ENCODE results near the gene APOH. TPM values are rescaled to one million over a fixed set of nuclear protein-coding genes. Genes with fewer than 3 reads are reported as not detected.
"Not testable (repeated sequence)": the region's sequence is repeated elsewhere in the genome, so short reads cannot be mapped to it uniquely, and the experiment has no call there.

Gene APOH
- total RNA-seq, 2 donors from 2014 or later: not detected

DNA sequence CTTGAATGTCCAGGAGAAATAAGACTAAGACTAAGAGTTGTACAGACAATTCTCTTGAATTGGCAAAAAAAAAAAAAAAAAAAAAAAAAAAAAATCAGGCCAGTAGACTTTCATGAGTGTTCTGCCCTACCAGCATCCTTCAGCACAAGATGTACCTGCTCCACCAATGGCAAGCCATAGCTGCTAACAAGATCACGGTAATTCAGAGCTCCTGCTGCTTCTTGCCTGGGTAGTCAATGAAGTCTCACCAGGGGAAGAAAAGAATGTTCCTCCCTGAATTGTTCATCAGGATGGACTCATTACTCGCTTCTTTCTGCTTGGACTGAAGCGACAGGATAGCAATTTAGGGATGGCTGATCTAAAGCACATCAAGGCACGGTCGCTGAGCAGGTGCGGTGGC is 31.1 kb upstream of the APOH start:
- H3K4me3 Mint-ChIP-seq: no peak overlapping the region
- H3K27ac Mint-ChIP-seq: no peak overlapping the region

DNA sequence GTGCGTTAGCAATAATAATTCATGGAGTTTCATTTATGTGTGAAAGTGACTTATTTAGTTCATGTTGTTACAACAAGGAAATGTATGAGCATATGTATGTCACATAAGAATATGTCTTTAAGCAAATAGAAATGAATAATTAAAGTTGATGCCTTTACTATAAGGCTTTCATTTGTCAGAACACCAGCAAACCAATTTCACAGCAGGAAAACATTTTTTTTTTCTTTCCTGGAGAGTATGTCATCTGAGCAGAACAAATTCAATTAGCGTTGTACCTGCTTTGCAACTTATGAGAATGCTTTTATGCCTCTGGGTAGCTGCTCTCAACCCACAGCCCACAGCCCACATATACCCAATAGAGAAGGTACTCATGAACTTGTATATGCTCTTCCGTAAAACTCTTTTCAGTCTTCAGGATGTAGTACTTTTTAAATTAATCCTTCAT is 26.3 kb upstream of the APOH start:
- H3K9me3 ChIP-seq (ENCODE audit: control insufficient read depth, low read length, poor library complexity, severe bottlenecking): no peaks in the 10 kb centered on the region
- no peak for DNase-seq
- no peaks in the 10 kb centered on the region for H3K27me3 Mint-ChIP-seq
- H3K27ac Mint-ChIP-seq: peak overlapping the region; percentile 93
- peaks cover 16% of the 10 kb centered on the region for H3K4me1 Mint-ChIP-seq
- ATAC-seq: peak; percentile 69
- peak overlapping the region; percentile 77 for H3K4me3 Mint-ChIP-seq
- H3K36me3 Mint-ChIP-seq (ENCODE audit: low read depth): no peaks in the 10 kb centered on the region

More for the DNA sequence above, 31.1 kb upstream of the APOH start:
- DNase-seq (no peak), ATAC-seq (no peak)
- Mint-ChIP-seq H3K4me1 (peaks cover 8% of the 10 kb centered on the region), H3K27me3 (peaks cover 4% of the 10 kb centered on the region), H3K36me3 (ENCODE audit: low read depth) (no peaks in the 10 kb centered on the region)
- H3K9me3 ChIP-seq (ENCODE audit: control insufficient read depth, low read length, poor library complexity, severe bottlenecking): no peaks in the 10 kb centered on the region

DNA sequence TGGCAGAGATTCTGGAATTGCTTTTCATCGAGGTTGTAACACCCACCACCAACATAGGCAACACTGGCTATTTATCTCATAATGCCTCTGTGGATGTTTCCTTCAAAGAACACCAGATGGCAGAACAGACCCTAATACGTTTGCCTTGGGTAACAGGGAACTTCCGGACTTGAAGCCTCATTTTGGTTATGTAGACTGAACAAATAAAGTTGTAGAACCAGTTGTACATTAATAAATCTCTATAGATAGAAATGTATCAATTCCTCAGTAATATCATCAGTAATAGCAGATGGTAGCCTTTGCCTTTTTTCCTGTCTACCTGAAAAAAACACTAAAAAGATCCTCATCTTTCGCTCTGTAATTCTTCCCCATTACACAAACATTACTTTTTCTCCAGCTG is 25.9 kb upstream of the APOH start:
- ATAC-seq (peak; percentile 94), DNase-seq (peak in 1 of 3 donors; percentile 6)
- Mint-ChIP-seq H3K36me3 (ENCODE audit: low read depth) (no peaks in the 10 kb centered on the region), H3K4me1 (peaks cover 18% of the 10 kb centered on the region), H3K27ac (peak overlapping the region; percentile 93), H3K27me3 (no peaks in the 10 kb centered on the region), H3K4me3 (peak overlapping the region; percentile 77)
- H3K9me3 ChIP-seq (ENCODE audit: control insufficient read depth, low read length, poor library complexity, severe bottlenecking): no peaks in the 10 kb centered on the region

DNA sequence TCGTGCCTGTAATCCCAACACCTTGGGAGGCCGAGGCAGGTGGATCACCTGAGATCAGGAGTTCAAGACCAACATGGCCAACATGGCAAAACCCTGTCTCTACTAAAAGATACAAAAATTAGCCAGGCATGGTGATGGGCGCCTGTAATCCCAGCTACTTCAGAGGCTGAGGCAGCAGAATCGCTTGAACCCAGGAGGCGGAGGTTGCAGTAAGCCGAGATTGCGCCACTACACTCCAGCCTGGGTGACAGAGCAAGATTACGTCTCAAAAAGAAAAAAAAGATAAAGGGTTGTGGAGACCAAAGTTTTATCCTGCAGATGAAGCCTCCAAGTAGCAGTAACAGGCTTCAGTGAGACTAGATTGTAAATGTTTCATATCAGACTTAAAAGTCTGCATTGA is 24.2 kb upstream of the APOH start:
- not testable (repeated sequence) for H3K36me3 Mint-ChIP-seq (ENCODE audit: low read depth); DNase-seq; ATAC-seq; H3K27me3 Mint-ChIP-seq; H3K9me3 ChIP-seq (ENCODE audit: control insufficient read depth, low read length, poor library complexity, severe bottlenecking); H3K27ac Mint-ChIP-seq; H3K4me3 Mint-ChIP-seq
- peaks cover 18% of the 10 kb centered on the region for H3K4me1 Mint-ChIP-seq

DNA sequence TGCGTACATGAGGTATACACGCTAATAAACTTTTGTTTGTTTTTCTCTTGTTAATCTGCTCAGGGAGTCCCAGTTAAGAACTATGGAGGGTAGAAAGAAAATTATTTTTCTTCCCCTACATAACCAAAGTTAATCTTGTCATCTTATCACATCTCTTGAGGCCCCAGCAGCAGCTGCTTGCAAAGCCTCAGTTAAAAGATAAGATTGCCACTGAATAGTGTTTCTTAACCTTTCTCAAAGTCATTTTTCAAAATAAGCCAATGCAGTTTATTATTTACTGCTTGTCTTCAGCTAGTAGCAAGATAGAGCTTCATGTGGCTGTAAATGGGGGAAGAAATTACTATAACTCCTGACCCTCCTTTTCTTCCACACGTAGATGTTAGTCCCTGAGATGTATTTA is 21.5 kb upstream of the APOH start:
- Mint-ChIP-seq H3K27me3 (no peaks in the 10 kb centered on the region), H3K4me3 (no peak overlapping the region), H3K4me1 (peaks cover 21% of the 10 kb centered on the region), H3K36me3 (ENCODE audit: low read depth) (no peaks in the 10 kb centered on the region), H3K27ac (peak overlapping the region; percentile 51)
- no peak for DNase-seq
- no peaks in the 10 kb centered on the region for H3K9me3 ChIP-seq (ENCODE audit: control insufficient read depth, low read length, poor library complexity, severe bottlenecking)
- ATAC-seq: no peak

DNA sequence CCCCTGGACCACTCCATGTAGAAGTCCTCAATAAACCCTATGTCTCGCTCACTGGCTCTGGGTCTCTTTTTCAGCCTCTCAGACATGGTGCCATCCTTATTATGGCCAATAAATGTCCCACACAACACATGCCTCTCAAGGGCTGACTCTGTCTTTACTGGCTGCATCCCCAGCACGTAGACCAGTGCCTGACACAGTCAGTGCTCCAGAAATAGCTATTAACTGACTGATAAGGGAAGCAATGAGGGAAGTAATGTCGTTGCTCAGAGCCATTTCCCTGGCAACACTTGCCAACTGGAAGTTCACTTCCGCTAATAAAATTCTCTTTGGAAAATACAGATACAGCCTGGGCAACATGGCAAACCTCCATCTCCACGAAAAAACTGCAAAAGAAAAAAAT is 19.1 kb upstream of the APOH start:
- H3K4me1 Mint-ChIP-seq: peaks cover 19% of the 10 kb centered on the region

DNA sequence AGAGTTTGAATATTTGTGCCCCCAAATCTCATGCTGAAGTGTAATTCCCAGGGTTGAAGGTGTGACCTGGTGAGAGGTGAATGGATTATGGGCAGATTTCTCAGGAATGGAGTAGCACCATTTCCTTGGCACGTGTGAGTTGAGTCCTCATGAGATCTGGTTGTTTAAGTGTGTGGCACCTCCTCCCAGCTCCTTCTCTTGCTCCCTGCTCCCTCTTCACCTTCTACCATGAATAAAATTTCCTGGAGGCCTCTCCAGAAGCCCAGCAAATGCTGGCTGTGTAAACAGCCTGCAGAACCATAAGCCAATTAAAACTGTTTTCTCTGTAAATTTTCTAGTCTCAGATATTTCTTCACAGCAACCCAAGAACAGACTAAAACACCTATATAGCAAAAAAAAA is 12.6 kb upstream of the APOH start:
- ATAC-seq: no peak
- H3K9me3 ChIP-seq (ENCODE audit: control insufficient read depth, low read length, poor library complexity, severe bottlenecking): no peaks in the 10 kb centered on the region
- no peaks in the 10 kb centered on the region for H3K36me3 Mint-ChIP-seq (ENCODE audit: low read depth)
- peaks cover 10% of the 10 kb centered on the region for H3K4me1 Mint-ChIP-seq
- peak overlapping the region; percentile 34 for H3K27ac Mint-ChIP-seq
- no peak overlapping the region for H3K4me3 Mint-ChIP-seq
- DNase-seq: no peak
- no peaks in the 10 kb centered on the region for H3K27me3 Mint-ChIP-seq

More for the DNA sequence above, 19.1 kb upstream of the APOH start:
- peak overlapping the region; percentile 65 for H3K27ac Mint-ChIP-seq
- DNase-seq: no peak
- ATAC-seq: no peak
- no peaks in the 10 kb centered on the region for H3K36me3 Mint-ChIP-seq (ENCODE audit: low read depth)
- no peaks in the 10 kb centered on the region for H3K27me3 Mint-ChIP-seq
- H3K4me3 Mint-ChIP-seq: no peak overlapping the region
- no peaks in the 10 kb centered on the region for H3K9me3 ChIP-seq (ENCODE audit: control insufficient read depth, low read length, poor library complexity, severe bottlenecking)

DNA sequence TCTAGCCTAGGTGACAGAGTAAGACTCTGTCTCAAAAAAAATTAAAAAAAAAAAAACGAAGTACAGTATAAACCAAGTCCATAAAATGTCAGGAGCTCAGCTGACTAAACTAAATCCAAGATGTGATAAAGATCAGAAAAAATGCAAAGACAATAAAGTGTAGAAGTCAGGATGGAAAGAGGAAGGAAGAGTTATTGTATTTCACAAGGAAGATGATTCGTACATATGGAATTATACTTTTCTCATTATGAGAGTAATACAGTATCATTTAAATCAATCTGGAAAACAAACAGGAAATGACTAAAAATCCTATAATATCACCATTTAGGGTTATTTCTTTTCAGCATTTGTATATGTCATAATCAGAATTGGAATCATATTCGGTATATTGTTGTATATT is 11.4 kb upstream of the APOH start:
- Mint-ChIP-seq H3K36me3 (ENCODE audit: low read depth) (no peaks in the 10 kb centered on the region), H3K4me3 (no peak overlapping the region), H3K27ac (no peak overlapping the region), H3K4me1 (peaks cover 6% of the 10 kb centered on the region), H3K27me3 (no peaks in the 10 kb centered on the region)
- no peak for ATAC-seq
- no peak for DNase-seq
- no peaks in the 10 kb centered on the region for H3K9me3 ChIP-seq (ENCODE audit: control insufficient read depth, low read length, poor library complexity, severe bottlenecking)

DNA sequence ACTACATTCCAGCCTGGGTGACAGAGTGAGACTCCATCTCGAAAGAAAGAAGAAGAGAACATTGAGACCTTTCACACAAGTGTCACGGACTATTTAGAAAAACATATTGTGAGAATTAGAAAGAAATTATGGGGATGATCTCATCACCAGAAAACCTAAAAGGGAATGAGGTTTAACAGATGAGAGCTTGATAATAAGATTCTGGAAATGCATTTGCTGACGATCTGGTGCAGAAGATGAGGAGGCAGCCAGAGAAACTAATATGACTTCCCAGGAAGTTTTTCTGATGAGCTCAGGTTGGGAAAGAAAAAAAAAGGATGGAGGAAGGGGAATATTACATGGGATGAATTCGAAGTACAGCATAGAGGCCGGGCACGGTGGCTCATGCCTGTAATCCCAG is 10.8 kb upstream of the APOH start:
- Mint-ChIP-seq H3K4me1 (peaks cover under 1% of the 10 kb centered on the region), H3K36me3 (ENCODE audit: low read depth) (no peaks in the 10 kb centered on the region), H3K4me3 (no peak overlapping the region), H3K27ac (no peak overlapping the region), H3K27me3 (no peaks in the 10 kb centered on the region)
- ATAC-seq (no peak), DNase-seq (no peak)
- H3K9me3 ChIP-seq (ENCODE audit: control insufficient read depth, low read length, poor library complexity, severe bottlenecking): no peaks in the 10 kb centered on the region

DNA sequence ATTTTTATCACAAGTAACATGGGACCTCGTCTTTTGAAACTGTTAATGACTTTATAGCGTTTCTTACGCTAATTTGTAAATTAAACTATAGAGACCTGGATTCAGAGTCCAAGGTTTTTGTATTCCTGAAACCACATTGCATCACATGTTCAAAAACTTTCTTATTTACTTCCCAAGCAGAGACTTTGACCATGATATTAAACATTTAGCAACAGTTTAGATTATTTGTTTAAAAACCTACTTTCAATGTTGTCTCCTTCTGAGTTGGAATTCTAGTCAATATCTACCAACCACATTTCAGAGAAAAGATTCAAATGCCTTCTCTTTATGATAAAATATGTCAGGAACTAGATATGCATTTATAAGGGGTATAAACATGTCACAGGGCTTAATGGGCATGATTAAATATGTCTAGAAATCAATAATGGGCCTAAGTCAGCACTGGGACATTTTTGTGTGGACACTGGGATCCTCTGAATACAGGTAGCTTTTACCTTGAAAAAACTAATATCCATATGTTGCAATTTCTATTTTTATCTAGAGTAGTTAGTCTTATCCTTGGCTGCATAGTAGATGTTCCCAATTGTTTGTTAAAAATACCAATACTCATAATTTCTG is 6.3 kb upstream of the APOH start:
- Mint-ChIP-seq H3K36me3 (ENCODE audit: low read depth) (peaks cover 3% of the 10 kb centered on the region), H3K27me3 (no peaks in the 10 kb centered on the region), H3K4me1 (peaks cover 9% of the 10 kb centered on the region), H3K27ac (no peak overlapping the region), H3K4me3 (no peak overlapping the region)
- DNase-seq (no peak), ATAC-seq (no peak)
- no peaks in the 10 kb centered on the region for H3K9me3 ChIP-seq (ENCODE audit: control insufficient read depth, low read length, poor library complexity, severe bottlenecking)

DNA sequence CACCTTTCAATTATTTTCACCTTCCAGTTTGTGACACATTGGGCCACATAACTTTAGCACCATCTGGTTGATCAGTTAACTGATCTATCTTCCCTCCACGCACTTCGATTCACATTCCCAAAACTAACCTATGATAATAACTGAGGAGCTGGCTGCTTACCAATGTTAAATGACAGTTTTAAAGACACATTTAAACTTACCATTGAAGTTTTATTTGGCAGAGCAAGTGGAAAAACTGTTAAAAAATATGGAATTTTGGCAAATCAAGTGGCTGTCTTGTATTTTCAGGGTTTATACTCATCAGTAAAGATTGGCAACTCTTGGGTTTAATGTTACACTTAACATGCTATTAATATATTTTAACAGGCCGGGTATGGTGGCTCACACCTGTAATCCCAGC is 5.4 kb upstream of the APOH start:
- H3K27me3 Mint-ChIP-seq: no peaks in the 10 kb centered on the region
- H3K9me3 ChIP-seq (ENCODE audit: control insufficient read depth, low read length, poor library complexity, severe bottlenecking): no peaks in the 10 kb centered on the region
- H3K4me1 Mint-ChIP-seq: peaks cover 12% of the 10 kb centered on the region
- no peak for ATAC-seq
- H3K36me3 Mint-ChIP-seq (ENCODE audit: low read depth): peaks cover 3% of the 10 kb centered on the region
- no peak overlapping the region for H3K4me3 Mint-ChIP-seq
- no peak overlapping the region for H3K27ac Mint-ChIP-seq
- no peak for DNase-seq

DNA sequence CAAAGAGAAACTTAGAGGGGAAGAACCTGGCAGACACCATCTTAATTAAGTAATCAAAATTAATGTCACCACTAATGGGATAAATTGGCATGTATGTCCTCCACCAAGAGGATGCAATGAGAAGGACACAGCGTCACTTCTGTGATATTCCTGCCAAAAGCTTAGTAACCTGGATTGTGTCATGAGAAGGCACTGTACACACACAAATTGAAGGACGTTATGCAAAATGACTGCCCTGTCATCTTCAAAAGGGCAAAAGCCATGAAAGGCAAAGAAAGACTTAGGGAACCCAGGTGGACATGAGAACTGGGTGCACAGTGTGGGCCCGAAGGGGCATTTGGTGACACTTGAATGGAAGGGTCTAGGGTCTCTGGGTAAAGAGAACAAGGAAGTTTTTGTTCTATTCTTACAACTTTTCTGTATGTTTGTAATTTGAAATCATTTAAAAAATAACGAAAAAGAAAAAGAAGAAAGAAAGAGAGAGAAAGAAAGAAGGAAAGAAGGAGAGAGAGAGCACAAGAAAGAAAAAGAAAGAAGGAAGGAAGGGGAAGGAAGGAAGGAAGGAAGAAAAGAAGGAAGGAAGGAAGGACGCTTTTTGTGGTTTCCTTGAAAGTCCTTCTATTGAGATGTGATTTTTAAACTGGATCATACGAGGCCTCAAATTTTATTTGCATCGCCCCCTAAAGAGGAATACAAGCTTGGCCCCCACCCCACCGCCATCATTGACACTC is 4.0 kb upstream of the APOH start:
- no peak for DNase-seq

DNA sequence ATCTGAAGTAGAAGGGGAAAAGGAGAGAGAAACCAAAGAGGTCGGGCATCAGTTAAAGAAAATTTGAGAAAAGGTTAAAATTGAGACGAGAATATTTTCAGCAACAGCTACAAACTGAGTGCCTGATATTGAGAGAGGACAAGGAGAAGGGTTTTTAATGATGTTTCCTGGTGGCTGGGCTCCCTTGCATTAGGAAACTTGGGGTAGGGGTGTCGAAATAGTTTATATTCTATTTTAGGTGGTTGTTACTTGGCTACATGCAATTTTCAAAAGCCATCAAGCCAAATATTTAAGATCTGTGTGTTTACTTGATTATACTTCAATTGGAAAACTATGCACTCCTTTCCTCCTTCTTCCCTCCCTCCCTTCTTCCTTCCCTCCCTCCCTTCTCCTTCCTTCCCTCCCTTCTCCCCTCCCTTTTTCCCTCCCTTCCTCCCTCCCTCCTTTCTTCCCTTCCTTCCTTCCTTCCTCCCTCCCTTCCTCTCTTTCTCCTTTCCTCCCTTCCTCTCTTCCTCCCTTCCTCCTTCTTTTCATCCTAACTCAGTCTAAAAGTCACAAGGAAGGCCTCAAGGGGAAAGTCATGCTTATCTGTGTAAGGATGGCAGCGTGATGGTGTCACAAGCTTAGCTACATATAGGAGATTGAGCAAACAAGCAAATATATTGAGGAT is 1.8 kb upstream of the APOH start:
- Mint-ChIP-seq H3K36me3 (ENCODE audit: low read depth) (peaks cover 6% of the 10 kb centered on the region), H3K4me1 (peaks cover 12% of the 10 kb centered on the region), H3K27me3 (peaks cover 8% of the 10 kb centered on the region), H3K4me3 (peak overlapping the region; percentile 9), H3K27ac (no peak overlapping the region)
- H3K9me3 ChIP-seq (ENCODE audit: control insufficient read depth, low read length, poor library complexity, severe bottlenecking): no peaks in the 10 kb centered on the region
- ATAC-seq (no peak), DNase-seq (no peak)

More for the DNA sequence above, 4.0 kb upstream of the APOH start:
- no peak for ATAC-seq
- Mint-ChIP-seq H3K4me3 (peak overlapping the region; percentile 7), H3K4me1 (peaks cover 12% of the 10 kb centered on the region), H3K27ac (peak overlapping the region; percentile 1), H3K36me3 (ENCODE audit: low read depth) (peaks cover 3% of the 10 kb centered on the region), H3K27me3 (peaks cover under 1% of the 10 kb centered on the region)
- H3K9me3 ChIP-seq (ENCODE audit: control insufficient read depth, low read length, poor library complexity, severe bottlenecking): no peaks in the 10 kb centered on the region

All from T-helper 17 cell (primary cell).